Natural killer cell treated with Interleukin-12 subunit alpha and Interleukin-12 subunit beta and Interleukin-15 and Interleukin-18, amount 100 ng/mL, for 72 hours (primary cell): ENCODE results near the gene OAF. TPM values are rescaled to one million over a fixed set of nuclear protein-coding genes. Genes with fewer than 3 reads are reported as not detected.

Experiments
- total RNA-seq, 2 donors: library from RNA; stranded (reverse); gene quantifications; one replicate each; pipeline ENCODE4 v1.2.3, GENCODE V29; 2022

Gene OAF
- total RNA-seq, 2 donors from 2014 or later = 1.1 to 1.9 TPM

Other genes with a start within 250 kb of the OAF start
- gene TRIM29, start 72.9 kb upstream of the OAF start, total RNA-seq = not detected
- not detected for gene POU2F3, start 29.1 kb downstream of the OAF start, total RNA-seq
- gene TLCD5, start 114.3 kb downstream of the OAF start, total RNA-seq = under 1 TPM; 0.26 to 0.33 TPM
- 10 to 100 TPM; 27.1 to 38.2 TPM for gene ARHGEF12, start 125.4 kb downstream of the OAF start, total RNA-seq